Activated CD4-positive, alpha-beta T cell treated with anti-CD3 and anti-CD28 coated beads, Interleukin-2, amount 50 U/mL, for 16 hours (primary cell): ENCODE results near the gene TRIM3.

Source experiments
- DNase-seq: peaks from one replicate; pipeline ENCODE4 v3.0.0-alpha.2; 2020

Gene TRIM3

DNA sequence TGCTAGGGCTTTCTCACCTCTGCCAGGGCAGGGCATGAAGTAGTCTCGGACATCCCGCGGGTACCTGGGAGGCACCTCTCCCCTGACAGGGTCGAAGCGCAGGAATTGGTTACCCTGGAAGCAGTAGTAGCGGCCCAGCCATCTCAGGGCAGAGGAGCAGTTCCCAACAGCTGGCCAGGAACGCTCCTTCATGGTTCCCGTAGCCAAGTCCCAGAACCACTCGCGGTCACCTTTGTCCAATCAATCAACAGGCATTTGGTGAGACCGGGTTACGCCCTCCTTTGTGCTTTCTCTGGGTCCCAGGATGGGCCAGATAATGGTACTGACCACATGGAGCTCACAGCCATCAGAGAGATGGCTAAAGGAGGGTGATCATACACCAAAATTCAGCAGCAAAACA is 36.3 kb downstream of the TRIM3 start:
- no peak for DNase-seq

DNA sequence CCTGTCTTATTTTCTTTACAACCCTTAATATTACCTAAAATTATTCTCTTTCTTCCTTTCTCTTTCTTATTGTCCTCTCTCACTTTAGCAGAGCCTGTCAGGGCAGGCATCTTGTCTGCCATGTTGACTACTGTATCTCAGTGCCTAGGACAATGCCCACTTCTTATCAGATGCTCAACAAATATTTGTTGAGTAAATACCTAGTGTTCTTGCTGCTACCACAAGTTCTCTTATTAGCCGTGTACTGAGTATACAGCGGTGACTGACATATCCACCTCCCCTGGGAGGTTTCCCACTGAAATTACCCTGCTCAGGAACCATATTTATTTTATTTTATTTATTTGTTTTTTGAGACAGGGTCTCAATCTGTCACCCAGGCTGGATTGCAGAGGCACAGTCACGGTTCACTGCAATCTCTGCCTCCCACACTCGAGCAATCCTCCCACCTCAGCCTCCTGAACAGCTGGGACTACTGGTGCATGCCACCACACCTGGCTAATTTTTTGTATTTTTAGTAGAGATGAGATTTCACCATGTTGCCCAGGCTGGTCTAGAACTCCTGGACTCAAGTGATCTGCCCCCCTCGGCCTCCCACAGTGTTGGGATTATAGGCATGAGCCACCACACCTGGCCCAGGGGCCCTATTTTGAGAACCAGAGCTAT is 39.6 kb downstream of the TRIM3 start:
- no peak for DNase-seq

DNA sequence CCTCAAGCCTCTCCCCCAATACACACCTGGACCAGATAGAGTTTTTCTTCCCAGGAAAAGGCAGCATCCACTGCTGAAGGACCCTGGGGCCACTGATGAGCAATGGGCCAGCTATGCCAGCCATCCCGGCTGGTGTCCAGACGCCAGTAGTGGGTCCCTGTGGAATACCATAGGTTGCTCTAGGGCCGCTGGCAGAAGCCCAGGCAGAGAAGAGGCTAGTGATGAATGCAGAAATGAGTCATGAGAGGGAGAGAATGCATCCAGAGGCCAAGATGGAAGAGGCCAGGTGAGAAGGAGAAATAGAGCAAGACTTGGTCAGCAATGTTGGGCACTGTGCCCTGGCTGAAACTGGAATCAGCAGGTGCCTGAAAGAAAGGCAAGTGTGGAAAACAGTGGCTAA is 41.9 kb downstream of the TRIM3 start:
- no peak for DNase-seq

DNA sequence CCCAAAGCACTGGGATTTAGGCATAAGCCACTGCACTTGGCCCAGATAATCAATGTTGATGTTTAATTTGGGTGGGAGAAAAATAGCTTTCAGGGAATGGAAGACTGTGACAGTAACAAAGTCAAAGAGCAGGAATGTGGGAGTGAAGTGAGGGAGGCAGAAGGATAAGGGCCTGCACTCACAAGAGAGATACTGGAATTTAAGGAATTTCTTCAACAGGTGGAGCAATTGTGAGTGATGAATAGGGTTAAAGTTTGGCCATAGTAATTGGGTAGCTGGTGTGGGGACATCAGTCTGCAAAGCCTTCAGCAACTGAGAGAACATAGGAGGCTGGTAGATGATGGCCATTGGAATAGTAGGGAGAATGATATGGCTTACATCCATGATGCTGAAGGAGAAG is 46.2 kb downstream of the TRIM3 start:
- DNase-seq, result no peak

DNA sequence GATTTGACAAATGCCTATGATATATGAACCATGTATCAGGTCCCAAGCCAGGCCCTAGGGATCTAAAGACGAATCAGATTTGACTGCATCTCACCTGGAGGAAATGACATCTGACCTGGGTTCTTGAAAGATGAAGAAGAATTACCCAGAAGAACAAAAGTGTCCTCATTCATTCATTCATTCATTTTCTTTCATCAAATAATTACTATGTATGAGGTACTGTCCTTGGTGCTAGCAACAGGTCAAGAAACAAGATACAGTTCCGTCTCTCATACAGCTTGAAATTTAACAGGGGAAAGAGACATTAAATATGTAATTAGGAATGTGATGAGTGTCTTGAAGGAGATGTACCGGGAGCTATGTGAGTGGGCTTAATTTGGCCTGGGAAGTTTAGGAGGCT is 53.1 kb downstream of the TRIM3 start:
- DNase-seq, result no peak

DNA sequence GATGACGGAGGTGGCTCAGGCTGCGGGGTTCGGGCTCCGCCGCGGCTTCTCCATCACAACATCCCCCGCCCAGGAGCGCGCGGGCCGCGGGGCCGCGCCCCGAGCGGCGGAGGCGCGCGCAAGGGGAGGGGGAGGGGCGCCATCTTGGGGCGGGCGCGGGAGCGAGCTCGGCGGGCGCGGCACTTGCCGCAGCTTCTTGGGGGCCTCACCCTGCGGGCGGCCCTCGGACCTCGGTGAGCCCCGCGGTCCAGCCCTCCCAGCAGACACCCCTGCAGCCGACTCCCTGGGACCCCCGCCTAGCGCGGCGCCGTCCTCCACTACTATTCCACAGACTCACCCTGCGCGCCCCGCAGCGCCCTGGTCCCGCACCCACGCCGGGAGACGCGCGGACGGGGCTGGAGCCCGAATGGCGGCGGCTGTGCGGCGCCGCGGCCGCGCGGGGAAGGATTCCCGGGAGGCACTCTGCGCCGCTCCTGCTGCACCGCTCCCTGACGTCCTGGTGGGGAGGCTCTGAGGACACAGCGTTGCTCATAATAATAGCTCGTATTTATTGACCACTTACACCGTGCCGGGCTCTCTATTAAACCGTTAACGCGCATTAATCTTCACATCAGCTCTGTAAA is 54.6 kb downstream of the TRIM3 start, which contains the start of gene APBB1:
Gene APBB1, minus strand, starts transcription at position 86 of the 623 bp plus-strand sequence. CDS start 7,747 bp downstream, outside the sequence.
- DNase-seq, result peak; percentile 61

DNA sequence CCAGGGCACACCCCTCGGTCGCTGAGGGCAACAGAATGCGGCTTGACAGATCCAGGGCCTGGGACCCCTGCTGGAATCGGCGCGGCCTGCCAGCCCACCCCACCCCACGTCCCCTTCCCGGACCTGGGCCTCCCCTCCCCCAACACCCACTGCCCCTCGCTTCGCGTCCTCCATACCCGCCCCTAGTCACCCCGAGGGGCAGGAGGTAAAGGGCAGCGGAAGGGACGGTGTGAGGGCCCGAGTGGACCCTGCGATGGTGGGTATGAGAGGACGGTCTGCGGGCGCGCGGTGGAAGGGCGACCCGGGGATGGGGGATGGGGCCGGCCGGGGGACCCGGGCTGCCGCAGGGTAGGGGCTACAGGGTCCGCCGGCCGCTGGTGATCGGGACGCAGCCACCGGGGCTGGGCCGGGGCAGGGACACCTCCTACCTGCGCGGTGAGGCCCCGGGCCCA is 55.2 kb downstream of the TRIM3 start:
- DNase-seq, result no peak

DNA sequence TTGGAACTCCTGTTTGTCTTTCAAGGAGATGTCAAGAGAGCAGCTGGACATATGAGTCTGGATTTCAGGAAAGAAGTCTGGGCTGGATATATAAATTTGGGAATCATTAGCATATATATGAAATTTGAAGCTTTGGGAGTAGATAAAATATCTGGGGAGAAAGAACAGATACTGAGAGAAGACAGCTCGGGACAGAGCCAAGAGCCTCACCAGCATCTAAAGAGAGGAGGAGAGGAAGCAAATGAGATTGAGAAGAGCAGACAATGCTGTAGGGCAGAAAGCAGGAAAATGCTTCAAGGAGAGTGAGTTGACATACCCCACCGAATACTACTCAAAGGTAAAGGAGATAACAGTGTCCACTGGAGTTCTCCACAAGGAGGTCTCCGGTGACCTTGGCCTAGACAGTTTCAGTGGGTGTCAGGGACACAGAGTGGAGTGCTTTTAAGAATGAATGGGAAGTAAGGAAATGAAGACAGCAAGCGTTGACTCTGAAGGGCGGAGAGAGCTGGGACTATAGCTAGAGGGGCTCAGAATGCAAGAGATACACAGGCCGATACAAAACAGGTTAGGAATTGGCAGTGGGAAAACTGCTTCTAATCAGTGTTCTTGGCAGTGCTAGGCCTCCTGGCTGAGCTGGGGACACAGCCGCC is 55.7 kb downstream of the TRIM3 start:
- DNase-seq, result no peak

DNA sequence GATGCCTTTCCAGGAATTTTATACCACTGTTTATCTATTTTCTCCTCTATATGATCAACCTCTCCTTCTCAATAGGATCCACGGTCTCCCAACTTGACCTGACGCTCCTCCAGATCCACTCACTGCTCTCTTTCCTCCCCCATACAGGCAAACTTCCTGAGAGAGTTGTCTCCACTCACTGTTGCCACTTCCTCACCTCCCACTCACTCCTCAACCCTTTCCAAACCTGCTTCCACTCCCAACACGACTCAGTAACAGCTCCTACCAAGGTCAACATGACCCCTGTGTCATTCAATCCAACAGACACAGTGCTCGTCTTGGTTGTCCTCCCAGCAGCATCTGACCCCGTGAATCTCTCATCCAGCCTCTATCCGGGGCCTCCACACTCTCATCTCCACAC is 57.9 kb downstream of the TRIM3 start:
- DNase-seq, result no peak

DNA sequence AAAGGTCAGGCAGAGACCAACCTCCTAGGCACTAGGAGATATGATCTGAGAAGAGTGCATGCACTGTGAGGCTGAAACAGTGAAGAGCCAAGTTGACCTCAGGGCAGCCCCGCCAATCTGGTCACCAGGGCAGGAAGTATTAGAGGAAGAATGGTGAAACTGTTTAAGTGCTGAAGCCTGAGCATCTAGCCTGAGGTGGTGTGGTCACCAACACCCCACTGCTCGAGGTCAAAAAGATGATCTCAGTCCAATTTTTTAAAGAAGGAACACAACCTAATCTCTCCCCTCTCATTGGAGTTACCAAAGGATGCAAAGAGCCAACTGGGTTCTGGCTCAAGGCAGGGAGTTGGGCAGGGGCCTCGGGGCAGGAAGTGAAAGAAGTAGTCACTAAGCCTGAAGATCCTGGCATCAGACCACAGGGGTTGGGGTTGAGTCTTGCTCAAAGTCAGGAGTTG is 58.8 kb downstream of the TRIM3 start:
- peak; percentile 52 for DNase-seq

DNA sequence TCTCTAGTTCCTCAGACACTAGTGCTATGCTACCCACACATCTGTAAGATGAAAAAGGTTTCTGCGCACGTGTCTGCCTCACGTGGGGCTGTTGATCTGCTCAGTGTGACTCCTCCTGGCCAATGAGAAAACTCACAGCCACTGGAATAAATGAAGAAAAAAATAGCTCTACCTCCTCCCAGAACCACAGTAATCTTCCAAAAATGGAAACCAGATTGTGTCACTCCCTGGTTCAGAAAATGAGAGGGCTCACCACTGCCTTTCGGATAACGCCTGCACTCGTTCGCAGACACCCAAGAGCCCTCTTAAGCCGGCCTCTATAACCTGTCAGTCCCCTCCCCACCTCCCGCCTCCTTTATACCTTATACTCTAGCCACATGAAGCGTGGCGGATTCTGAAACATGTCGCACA is 59.9 kb downstream of the TRIM3 start:
- peak; percentile 37 for DNase-seq

DNA sequence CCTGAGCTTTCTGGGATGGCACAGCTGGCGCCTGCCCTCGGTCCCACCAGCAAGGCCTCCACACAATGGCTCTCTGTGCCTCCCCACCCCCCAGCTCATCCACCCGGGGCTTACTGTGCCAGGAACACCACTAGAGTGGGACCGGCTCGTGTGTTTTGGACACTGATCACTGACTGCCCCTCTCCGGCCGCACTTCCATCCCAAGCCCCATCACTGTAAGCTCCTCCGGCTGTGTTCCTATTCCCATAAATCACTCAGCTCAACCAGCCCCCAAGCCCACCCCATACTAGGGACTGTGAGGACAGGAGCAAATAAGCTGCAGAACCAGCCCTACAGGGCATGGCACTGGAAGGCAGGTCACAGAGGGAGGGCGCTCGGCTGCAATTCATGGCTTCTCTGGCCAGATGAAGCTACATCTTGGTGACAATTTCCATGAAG is 62.1 kb downstream of the TRIM3 start:
- DNase-seq, result no peak

DNA sequence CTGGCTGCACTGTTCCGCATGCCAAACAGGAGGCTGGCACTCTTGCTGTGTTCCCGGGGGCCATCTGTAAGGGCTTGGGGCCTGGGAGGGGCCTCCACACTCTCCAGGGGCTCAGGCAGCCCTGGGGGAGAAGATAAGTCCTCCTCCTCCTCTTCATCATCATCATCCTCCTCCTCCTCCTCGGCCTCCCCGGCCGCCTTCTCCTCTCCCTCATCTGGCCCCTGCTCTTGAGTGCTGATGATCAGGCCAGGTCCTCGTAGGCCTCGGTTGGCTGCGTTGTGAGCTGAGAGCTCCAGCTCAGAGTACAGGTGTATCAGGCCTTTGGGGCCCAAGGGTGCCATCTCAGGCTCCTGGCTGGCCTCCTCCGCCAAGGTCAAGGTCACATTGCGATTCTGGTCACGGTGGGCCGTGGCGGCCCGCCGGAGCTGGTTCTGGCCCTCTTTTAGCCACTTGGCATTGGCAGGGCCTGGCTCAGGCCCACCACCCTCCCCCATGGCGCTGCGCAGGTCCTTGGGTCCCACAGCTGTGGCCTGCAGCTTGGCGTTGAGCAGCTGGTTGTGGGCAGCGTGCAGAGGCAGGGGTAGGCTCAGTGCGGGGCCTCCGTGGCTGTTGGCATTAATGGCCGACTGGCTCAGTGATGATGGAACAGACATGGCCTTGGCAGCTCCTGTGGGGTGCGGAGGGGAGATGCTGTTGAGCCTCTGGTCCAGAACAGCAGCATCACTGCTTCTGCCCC is 62.9 kb downstream of the TRIM3 start:
- no peak for DNase-seq

DNA sequence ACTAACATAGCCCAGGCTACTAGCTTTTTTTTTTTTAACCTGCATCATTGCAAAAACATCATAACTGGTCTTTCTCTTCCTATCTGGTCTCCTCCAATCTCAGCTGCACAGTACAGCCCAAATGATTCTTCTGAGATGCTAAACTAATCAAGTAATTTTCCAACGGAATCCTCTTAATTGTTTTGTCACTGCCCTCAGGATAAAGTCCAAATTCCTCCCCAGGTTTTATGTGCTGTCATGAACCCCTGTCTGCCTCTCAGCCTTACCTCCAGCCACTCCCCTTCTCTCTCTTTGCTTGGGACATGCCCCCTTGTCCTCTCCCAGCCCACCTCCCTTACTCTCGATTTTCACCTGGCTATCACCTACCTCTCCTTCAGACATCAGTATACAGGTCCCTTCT is 67.4 kb downstream of the TRIM3 start:
- no peak for DNase-seq

DNA sequence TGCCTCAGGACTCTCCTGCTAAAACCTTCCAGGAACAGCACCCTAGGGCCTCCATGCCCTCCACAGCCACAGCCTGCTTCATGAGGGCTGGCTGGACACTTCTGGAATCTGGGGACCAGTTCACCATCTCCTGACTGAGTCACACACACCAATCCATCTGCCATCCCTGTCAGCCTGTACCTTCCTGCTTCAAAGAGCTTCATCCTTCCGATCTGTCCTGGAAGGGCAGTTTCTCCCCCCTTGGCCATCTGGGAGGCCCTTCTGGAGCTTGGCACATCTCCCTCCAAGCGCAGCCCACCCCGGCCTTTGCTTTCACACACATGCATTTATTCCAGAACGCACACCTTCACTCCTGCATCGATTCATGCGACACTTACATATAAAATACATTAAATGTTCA is 67.9 kb downstream of the TRIM3 start:
- no peak for DNase-seq

DNA sequence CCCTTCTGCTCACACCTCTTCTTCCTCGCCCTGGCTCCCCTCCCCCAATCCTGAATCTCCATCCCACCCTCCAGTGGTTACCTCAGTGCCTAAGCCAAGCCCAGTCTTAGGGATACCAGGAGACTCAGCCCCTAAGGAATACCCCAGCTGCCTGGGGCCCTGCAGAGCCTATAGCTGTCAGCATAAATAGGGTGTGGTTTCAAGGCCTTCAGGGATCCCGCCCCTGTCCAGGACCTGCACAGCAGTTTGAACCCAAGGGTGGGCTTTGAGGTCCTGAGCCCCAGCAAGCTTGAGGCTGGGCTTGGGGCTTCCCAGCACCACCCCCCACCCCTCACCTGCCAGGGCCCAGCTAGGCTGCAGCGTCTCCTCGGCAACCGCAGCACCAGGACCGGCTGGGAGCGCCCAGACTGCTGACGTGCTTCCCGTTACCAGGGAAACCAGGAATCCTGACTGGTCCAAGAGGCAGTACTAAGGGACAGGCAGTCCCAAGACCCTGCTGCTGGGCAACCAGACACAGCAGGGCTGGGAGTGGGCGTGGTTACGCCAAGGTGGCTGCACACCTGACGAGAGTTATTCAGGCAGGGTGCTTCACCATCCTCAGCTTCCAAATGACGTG is 68.6 kb downstream of the TRIM3 start:
- no peak for DNase-seq

DNA sequence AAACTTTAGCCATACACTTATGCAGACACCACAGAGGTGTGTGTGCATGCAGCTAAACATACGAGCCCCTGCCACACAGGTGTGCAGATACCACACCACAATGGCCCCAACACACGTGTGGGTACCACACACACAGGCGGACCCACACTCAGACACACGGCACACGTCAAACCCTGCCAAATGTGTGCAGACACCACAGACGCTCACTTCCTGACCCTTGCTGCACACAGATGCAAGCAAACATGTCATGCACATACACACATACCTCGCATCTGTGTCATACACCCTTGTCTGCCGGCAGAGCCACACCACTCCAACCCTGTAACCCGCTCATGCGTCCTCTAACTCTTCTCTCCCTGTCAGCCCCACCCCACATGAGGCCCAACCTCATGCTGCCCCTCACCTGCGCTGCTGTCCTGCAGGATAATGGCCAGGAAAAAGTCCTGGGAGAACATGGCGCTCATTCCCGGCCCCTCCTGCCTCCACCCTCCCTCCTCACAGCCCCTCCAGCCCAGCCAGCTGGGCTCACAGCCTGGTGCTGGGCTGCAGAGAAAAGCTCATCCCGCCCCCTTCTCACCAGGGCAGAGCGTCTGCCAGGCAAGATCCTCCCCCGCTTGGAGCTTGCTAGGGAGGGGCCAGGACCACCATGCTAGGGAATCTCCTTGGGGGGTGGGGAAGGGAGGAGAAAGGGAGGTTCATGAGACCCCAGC is 69.2 kb downstream of the TRIM3 start:
- DNase-seq, result no peak

DNA sequence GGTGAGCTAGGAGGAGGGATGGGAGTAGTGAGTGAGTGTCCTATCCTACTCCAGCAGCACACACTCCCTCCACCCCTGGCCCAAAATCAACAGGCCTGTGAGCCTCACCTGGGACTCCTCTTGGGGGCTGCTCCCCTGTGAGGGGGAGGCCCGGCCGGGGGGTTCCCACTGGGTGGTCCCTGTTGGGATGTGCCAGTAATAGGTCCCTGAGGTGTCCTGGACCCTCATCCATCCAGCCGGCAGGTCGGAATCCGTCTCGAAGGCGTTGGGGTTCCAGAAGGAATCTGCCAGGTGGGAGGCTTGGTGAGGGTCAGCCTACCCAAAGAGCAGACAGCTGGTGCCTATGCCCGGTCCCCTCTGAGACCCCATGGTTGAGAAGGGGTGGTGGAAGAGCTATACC is 70.2 kb downstream of the TRIM3 start:
- DNase-seq, result no peak

DNA sequence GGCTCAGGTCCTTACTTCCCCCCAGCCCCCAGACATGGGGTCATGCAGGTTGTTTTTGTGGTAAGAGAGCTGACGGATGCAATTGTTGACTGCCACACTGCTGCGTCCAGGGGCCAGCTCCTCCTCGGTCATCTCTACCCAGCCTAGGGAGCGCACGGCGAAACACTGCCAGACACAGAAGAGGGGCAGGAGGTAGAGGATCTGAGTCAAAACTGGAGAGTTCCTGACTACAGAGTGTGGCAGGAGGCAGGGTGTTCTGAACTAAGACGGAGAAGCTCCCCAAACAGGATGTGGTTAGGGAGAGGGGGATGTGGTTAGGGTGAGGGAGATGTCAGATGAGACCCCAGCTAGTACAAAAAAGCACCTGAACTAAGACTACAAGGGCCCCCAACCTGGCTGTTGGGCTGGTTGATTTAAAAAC is 71.2 kb downstream of the TRIM3 start:
- peak; percentile 94 for DNase-seq

DNA sequence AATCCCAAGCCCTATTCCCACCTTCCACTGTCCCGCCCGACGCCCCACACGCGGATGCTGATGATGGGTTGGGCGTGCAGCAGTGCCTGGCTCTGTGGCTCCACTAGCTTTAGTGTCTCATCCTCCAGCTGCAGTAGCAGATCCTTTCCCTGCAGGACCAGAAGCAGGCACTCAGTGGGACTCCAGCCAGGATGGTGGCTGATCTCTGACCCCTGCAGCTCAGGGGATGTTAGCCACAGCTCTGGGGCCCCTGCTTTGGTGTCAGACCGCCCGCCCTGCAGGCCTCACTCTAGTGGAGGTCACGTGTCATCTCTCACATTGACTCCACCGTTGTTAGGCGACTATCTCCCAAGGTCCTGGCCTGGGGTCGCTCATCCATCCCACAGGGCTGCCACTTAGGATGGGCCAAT is 71.7 kb downstream of the TRIM3 start:
- peak; percentile 64 for DNase-seq

DNA sequence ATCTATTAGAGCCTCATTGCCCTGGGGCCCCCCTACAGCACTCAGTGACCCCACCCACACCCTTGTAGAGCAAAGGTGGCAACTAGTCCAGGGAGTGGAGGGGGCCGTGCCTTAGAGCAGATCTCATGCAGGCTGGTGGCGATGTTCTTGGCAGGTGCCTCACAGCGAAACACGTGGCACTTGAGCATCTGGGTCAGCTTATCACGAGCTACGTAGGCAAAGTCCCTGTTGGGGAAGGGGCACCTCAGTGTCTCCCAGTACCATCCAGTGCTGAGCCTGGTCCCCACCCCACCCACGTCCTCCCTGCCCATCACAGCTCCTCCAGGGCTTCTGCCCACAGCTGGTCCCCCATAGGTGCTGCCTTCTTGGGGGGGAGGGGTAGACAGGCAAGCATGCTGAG is 72.3 kb downstream of the TRIM3 start:
- no peak for DNase-seq
